Bronchial epithelial cell (primary cell): ENCODE results near the gene ADCY2. TPM values are rescaled to one million over a fixed set of nuclear protein-coding genes. Genes with fewer than 3 reads are reported as not detected.

Source experiments
- DNase-seq: peaks from one replicate; pipeline ENCODE4 v3.0.0-alpha.2; 2010; ENCODE audit warnings: low read depth
- FAIRE-seq: peaks from 2 replicates; lab custom pipeline; 2011; peaks lifted over from hg19 to GRCh38; lab: Jason Lieb, UNC
- H3K27me3 ChIP-seq: 2 replicates; pipeline ENCODE4 v1.5.1; 2011; ENCODE audit warnings: low read length; ENCODE audit not compliant: control insufficient read depth, insufficient read depth
- H3K36me3 ChIP-seq: 2 replicates; pipeline ENCODE4 v1.5.1; 2011; ENCODE audit warnings: low read length; ENCODE audit not compliant: control insufficient read depth, insufficient read depth
- H3K4me3 ChIP-seq: 2 replicates; pipeline ENCODE4 v1.5.1; 2011; ENCODE audit warnings: mild to moderate bottlenecking, low read depth, low read length, control low read depth
- CTCF ChIP-seq: IDR thresholded peaks from 2 replicates; pipeline ENCODE4 v1.5.1; 2011; ENCODE audit warnings: mild to moderate bottlenecking, moderate library complexity, low read length, control low read depth, inconsistent platforms; ENCODE audit not compliant: insufficient read depth, severe bottlenecking
- total RNA-seq: library from RNA; depleted of rRNA; stranded (reverse); fragments of >200 nt; gene quantifications from 2 replicates; pipeline ENCODE4 v1.2.1, GENCODE V29; 2014

The ADCY2 gene
- total RNA-seq, 1 donor from 2014 or later: under 0.01 TPM

GRCh38 chr5:7844901-7845300 lies 449.0 kb downstream of the ADCY2 start:
- no peak for TF ChIP-seq CTCF
- FAIRE-seq (no peak), DNase-seq (no peak)
- no peak overlapping the region for H3K4me3 ChIP-seq
- H3K36me3 ChIP-seq: no peaks in the 10 kb centered on the region
- H3K27me3 ChIP-seq: peaks cover 8% of the 10 kb centered on the region

GRCh38 chr5:7845557-7845956 lies 449.6 kb downstream of the ADCY2 start:
- Histone ChIP-seq H3K27me3 (peaks cover 8% of the 10 kb centered on the region), H3K4me3 (no peak overlapping the region), H3K36me3 (no peaks in the 10 kb centered on the region)
- no peak for FAIRE-seq
- TF ChIP-seq CTCF: no peak
- DNase-seq: no peak

GRCh38 chr5:7846327-7846726 lies 450.4 kb downstream of the ADCY2 start:
- Histone ChIP-seq H3K27me3 (peaks cover 8% of the 10 kb centered on the region), H3K4me3 (no peak overlapping the region), H3K36me3 (no peaks in the 10 kb centered on the region)
- TF ChIP-seq CTCF: no peak
- FAIRE-seq: no peak
- no peak for DNase-seq

GRCh38 chr5:7848296-7848695 lies 452.4 kb downstream of the ADCY2 start:
- Histone ChIP-seq H3K36me3 (no peaks in the 10 kb centered on the region), H3K4me3 (no peak overlapping the region), H3K27me3 (peaks cover 8% of the 10 kb centered on the region)
- FAIRE-seq: no peak
- no peak for DNase-seq
- TF ChIP-seq CTCF: no peak

- no peaks in the 10 kb centered on the region for H3K36me3 ChIP-seq
- FAIRE-seq: no peak
- no peak for DNase-seq
- peak; percentile 25 for TF ChIP-seq CTCF
- peaks cover 8% of the 10 kb centered on the region for H3K27me3 ChIP-seq
- H3K4me3 ChIP-seq: peak overlapping the region; percentile 34
These were observed 453.9 kb downstream of the ADCY2 start for GRCh38 chr5:7849681-7850394.
